ENCODE results near the gene CFAP161. TPM values are rescaled to one million over a fixed set of nuclear protein-coding genes. Genes with fewer than 3 reads are reported as not detected.

CFAP161 gene
- total and polyA plus RNA-seq, 9 of the 15 experiments (the other 6 are each of a cell fraction or from before 2014, with no cell fraction given) = 25.8 to 83.3 (median 75.6) TPM

DNA sequence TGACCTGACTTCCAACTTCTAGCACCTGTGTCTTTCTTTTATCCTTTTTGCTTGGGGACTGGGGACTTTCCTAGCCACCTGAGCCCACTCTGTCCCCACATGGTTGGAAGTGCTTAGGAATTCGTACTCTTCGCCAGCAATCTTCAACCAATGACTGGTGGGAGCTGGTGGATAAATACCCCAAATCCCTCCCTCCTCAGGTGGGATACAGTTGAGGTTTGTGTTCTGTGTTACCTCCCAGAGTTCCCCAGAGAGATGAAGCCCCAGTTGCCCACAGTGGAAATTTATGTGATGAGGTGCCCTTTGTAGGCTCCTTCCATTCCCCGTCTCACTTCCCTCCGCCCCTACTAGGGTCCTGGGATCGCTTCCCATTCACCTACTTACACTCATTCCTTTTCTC, 40.1 kb upstream of the CFAP161 start (continued):
- TF ChIP-seq, protein P1, sequence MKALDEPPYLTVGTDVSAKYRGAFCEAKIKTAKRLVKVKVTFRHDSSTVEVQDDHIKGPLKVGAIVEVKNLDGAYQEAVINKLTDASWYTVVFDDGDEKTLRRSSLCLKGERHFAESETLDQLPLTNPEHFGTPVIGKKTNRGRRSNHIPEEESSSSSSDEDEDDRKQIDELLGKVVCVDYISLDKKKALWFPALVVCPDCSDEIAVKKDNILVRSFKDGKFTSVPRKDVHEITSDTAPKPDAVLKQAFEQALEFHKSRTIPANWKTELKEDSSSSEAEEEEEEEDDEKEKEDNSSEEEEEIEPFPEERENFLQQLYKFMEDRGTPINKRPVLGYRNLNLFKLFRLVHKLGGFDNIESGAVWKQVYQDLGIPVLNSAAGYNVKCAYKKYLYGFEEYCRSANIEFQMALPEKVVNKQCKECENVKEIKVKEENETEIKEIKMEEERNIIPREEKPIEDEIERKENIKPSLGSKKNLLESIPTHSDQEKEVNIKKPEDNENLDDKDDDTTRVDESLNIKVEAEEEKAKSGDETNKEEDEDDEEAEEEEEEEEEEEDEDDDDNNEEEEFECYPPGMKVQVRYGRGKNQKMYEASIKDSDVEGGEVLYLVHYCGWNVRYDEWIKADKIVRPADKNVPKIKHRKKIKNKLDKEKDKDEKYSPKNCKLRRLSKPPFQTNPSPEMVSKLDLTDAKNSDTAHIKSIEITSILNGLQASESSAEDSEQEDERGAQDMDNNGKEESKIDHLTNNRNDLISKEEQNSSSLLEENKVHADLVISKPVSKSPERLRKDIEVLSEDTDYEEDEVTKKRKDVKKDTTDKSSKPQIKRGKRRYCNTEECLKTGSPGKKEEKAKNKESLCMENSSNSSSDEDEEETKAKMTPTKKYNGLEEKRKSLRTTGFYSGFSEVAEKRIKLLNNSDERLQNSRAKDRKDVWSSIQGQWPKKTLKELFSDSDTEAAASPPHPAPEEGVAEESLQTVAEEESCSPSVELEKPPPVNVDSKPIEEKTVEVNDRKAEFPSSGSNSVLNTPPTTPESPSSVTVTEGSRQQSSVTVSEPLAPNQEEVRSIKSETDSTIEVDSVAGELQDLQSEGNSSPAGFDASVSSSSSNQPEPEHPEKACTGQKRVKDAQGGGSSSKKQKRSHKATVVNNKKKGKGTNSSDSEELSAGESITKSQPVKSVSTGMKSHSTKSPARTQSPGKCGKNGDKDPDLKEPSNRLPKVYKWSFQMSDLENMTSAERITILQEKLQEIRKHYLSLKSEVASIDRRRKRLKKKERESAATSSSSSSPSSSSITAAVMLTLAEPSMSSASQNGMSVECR (CRISPR knock-in tag; IDR thresholded peaks at IDR 0.05) = no peak
- TF ChIP-seq XRCC5 (IDR thresholded peaks at IDR 0.05; ENCODE audit: low read depth, low read length) = no peak

DNA sequence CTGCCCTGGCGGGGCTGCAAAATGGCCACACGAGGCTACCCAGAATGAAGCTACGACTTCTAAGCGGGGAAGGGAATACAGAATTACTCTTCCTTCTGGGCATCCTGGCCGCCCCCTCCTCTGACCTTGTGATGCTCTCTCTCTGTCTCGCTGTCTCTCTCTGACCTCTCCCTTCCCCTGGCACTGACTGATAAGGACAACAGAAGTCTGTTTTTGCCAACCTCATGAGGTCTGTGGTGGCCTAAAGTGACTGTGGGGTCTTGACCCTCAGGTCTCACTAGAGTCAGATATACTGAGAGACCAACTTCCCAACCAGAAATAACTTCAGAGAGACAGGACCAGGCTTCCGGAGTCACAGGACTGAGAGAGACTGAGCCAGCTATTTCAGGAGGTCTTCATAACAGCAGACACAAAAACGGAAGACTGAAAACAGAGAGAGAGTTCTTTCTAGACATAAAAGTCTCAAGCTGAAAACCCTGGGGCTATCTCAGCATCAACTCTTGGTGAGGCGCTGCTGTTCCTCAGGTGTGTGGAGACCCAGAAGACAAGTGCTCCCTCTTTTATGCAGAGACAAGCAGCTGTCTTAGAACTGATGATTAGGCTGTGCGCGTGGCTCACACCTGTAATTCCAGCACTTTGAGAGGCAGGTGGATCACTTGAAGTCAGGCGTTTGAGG, 38.2 kb upstream of the CFAP161 start:
- Histone ChIP-seq H3K79me2 (ENCODE audit: control insufficient read depth, insufficient read depth, low read length) (peaks cover 17% of the 10 kb centered on the region), H3K9ac (ENCODE audit: insufficient read depth in 1 of 2, low read depth in 2 of 2, low read length in 2 of 2) (peak overlapping the region in 1 of 2 experiments; percentile 37; a peak in 1 of 4 replicates), H3K27me3 (ENCODE audit: control insufficient read depth in 2 of 2, insufficient read depth in 2 of 2, low read length in 2 of 2) (no peaks in the 10 kb centered on the region), H3K4me2 (ENCODE audit: insufficient read depth, low read length) (peak overlapping the region; percentile 25), H3K27ac (ENCODE audit: extremely low read depth, low read depth, low read length) (peak overlapping the region; percentile 61), H3K36me3 (ENCODE audit: control insufficient read depth, insufficient read depth, low read length) (no peaks in the 10 kb centered on the region), H4K20me1 (replicated peaks; ENCODE audit: control insufficient read depth, insufficient read depth, low read length) (no peaks in the 10 kb centered on the region), H3K9me3 (replicated peaks; ENCODE audit: control insufficient read depth, insufficient read depth, low read depth, low read length) (no peaks in the 10 kb centered on the region), H3K4me1 (replicated peaks in 1 of 2; ENCODE audit: control insufficient read depth in 2 of 2, insufficient read depth in 2 of 2, low read length in 2 of 2) (peaks cover 18 to 47% of the 10 kb centered on the region in 2 experiments; a peak in 4 of 5 replicates), H3K9me1 (ENCODE audit: control insufficient read depth, insufficient read depth, low read length) (no peaks in the 10 kb centered on the region), H2AFZ (ENCODE audit: low read depth, low read length) (peak overlapping the region; percentile 79), H3K4me3 (no peak overlapping the region)
- peak; percentile 17 for ATAC-seq
- in situ Hi-C loops (cut with MboI) (no loop called here), intact Hi-C loops (cut with micrococcal nuclease) (no loop called here)
- peak in 3 of 4 experiments; percentile 23 to 89 (median 72) for DNase-seq (ENCODE audit: extremely low read depth in 1 of 4, low spot score in 3 of 4)
- peak; percentile 88 for FAIRE-seq
- WGBS (ENCODE audit: insufficient coverage, low coverage, missing lambda C conversion rate) = 18% methylated on average over 12 of the region's 12 CpGs
- POLR2A ChIA-PET = interaction anchor here (0.6 to 0.7 kb wide), 3 partner anchors 95 to 1444 kb away, joined by 3 to 4 read pairs (median 3); partner anchors contain the start of genes RPS17 and TLNRD1
- CTCF ChIA-PET (ENCODE audit: low intra/inter-chr PET ratio) = no interaction called here
- BruUV-seq (replicated peaks) = no TSS peak
- no peak for TF ChIP-seq CAMTA2 (CRISPR knock-in tag; conservative IDR thresholded peaks at IDR 0.05)
- TF ChIP-seq KLF16 (IDR thresholded peaks at IDR 0.05) = peak; percentile 79
- TF ChIP-seq, protein P2, sequence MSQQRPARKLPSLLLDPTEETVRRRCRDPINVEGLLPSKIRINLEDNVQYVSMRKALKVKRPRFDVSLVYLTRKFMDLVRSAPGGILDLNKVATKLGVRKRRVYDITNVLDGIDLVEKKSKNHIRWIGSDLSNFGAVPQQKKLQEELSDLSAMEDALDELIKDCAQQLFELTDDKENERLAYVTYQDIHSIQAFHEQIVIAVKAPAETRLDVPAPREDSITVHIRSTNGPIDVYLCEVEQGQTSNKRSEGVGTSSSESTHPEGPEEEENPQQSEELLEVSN (IDR thresholded peaks at IDR 0.05; ENCODE audit: borderline replicate concordance in 1 of 2, extremely low read depth in 1 of 2, insufficient read depth in 1 of 2, insufficient read length in 1 of 2, low read depth in 1 of 2, low read length in 1 of 2, poor library complexity in 1 of 2, severe bottlenecking in 1 of 2) = peak in 1 of 2 experiments; percentile 24
- TF ChIP-seq JUND (IDR thresholded peaks at IDR 0.05; ENCODE audit: borderline replicate concordance, low read depth, low read length) = peak; percentile 41; the same call in 1 of the 2 replicates
- TF ChIP-seq JUND (tag; IDR thresholded peaks at IDR 0.05; ENCODE audit: borderline replicate concordance, low read depth, low read length) = no peak
- no peak for TF ChIP-seq DNMT1 (IDR thresholded peaks at IDR 0.05)
- no peak for TF ChIP-seq MTF1 (CRISPR knock-in tag; IDR thresholded peaks at IDR 0.05; ENCODE audit: borderline replicate concordance)
- peak; percentile 37; the same call in 1 of the 2 replicates for TF ChIP-seq SOX6 (IDR thresholded peaks at IDR 0.05)
- no peak for TF ChIP-seq TCF7 (IDR thresholded peaks at IDR 0.05; ENCODE audit: borderline replicate concordance)
- TF ChIP-seq, protein P3, sequence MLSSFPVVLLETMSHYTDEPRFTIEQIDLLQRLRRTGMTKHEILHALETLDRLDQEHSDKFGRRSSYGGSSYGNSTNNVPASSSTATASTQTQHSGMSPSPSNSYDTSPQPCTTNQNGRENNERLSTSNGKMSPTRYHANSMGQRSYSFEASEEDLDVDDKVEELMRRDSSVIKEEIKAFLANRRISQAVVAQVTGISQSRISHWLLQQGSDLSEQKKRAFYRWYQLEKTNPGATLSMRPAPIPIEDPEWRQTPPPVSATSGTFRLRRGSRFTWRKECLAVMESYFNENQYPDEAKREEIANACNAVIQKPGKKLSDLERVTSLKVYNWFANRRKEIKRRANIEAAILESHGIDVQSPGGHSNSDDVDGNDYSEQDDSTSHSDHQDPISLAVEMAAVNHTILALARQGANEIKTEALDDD (IDR thresholded peaks at IDR 0.05) = no peak
- TF ChIP-seq DDX20 (tag; IDR thresholded peaks at IDR 0.05; ENCODE audit: low read depth) = no peak
- TF ChIP-seq MTA2 (IDR thresholded peaks at IDR 0.05; ENCODE audit: low read depth) = peak; percentile 65
